UCSD-AML1 (cell line): Measurements from ENCODE around the gene C15orf61.

ENCODE experiments used
- DNase-seq: peaks from one replicate; lab custom pipeline; 2025; ENCODE audit not compliant: unreplicated experiment; lab: John Stamatoyannopoulos, UW

Gene C15orf61

GRCh38 chr15:67548862-67549651 lies 28.1 kb downstream of the C15orf61 start:
- no peak for DNase-seq

GRCh38 chr15:67549736-67550135 lies 28.8 kb downstream of the C15orf61 start:
- DNase-seq = no peak

DNA sequence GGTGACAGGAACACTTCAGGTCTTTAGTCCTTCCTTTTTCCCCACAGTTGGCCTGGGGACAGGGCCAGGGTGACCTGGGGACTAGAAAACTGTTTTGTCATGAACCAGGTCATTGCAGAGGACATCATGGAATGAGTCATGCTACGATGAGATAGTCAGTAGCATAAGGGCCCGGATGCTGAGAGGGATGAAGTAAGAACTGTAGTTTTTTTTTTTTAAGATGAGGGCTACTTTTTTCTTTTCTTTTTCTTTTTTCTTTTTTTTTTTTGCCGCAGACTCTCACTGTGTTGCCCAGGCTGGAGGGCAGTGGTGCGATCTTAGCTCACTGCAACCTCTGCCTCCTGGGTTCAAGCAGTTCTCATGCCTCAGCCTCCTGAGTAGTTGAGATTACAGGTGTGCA lies 29.6 kb downstream of the C15orf61 start:
- DNase-seq = no peak

DNA sequence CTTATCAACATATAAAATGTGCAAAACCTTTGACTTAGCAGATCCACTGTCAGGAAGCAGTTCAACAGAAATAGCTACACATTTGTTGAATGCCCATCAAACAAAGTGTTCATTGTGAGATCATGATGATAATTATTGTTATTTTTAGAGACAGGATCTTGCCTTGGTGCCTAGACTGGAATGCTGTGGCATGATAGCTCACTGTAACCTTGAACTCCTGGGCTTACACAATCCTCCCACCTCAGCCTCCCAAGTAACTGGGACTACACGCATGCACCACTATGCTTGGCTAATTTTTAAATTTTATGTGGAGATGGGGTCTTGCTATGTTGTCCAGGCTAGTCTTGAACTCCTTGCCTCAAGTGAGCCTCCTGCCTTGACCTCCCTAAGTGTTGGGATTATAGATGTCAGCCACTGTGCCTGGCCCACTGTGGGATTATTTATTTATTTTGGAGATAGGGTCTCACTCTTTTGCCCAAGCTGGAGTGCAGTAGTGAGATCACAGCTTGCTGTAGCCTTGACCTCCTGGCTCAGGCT lies 30.3 kb downstream of the C15orf61 start:
- no peak for DNase-seq

DNA sequence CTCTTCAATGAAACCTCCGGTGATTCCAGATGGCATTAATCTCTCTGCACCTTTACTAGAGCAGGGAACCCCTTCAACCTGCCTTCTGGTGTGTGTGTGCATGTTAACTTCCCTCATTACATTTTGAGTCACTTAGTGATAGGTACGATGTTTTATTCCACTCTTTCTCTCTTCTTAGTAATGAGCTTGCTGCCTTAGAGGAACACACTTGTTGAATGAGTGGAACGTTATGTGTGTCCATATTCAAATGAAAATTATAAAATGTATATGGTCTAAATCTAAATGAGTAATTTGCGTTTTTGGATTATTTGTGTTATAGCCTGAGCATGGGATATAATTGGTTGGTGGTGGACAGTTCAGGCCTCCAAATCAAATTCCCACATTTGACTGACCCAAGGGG lies 33.6 kb downstream of the C15orf61 start:
- DNase-seq = no peak

GRCh38 chr15:67556976-67557570 lies 36.1 kb downstream of the C15orf61 start:
- no peak for DNase-seq

DNA sequence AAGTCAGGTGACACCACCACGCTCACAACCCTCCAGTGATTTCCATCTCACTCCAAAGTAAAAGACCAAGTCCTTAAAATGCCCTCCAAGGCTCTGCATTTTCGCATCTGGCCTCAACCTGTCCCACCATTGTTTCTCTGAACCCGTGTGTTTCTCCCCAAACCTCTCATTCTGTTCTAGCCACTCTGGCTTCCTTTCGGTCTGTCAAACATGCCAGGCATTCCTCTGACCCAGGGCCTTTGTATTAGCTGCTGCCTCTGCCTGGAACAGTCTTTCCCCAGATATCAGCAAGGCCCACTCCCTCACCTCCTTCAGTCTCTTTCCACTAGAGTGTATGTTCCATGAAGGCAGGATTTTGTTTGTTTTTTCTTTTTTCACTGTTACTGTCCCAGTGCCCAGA lies 37.6 kb downstream of the C15orf61 start:
- DNase-seq = no peak

GRCh38 chr15:67559158-67559557 lies 38.2 kb downstream of the C15orf61 start:
- no peak for DNase-seq

- no peak for DNase-seq
Observed at GRCh38 chr15:67559576-67559975, 38.6 kb downstream of the C15orf61 start.

GRCh38 chr15:67560320-67560719 lies 39.4 kb downstream of the C15orf61 start:
- DNase-seq = no peak

- DNase-seq = no peak
Observed at GRCh38 chr15:67563092-67563491, 42.2 kb downstream of the C15orf61 start.

- DNase-seq = no peak
Observed at GRCh38 chr15:67564021-67564967, 43.4 kb downstream of the C15orf61 start.

DNA sequence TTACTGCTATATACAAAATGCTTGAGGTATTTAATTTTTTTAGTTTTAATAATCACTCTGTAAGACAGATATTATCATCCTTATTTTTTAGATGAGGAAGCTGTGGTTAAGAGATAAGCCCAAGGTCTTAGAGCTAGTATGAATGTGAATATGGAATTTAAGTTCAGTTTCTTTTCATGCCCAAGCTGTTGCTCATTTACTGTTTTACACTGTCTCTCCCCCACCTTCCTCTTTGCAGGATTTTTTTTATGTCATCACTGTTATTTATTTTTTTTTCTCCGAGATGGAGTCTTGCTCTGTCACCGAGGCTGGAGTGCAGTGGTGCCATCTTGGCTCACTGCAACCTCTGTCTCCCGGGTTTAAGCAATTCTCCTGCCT lies 44.0 kb downstream of the C15orf61 start:
- no peak for DNase-seq

DNA sequence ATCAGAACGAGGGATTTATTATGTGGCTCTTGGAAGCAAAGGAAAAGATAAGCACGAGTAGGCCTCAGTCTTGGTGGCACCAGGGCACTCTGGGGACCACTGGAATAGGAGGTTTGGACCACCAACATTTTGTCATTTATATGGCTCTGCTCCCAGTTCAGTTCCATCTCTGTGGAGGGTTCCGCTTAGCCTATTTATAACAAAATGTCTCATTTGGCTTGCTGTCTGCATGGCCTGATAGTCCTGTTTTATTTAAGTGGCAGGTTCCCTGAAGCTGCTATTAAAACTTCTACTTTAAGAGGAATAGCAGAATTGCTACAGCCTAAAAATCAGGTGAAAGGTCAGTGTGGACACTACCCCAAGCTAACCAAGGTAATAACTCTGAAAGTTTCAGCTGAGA lies 48.7 kb downstream of the C15orf61 start:
- DNase-seq = no peak

- no peak for DNase-seq
Observed at GRCh38 chr15:67570875-67571647, 50.1 kb downstream of the C15orf61 start.

DNA sequence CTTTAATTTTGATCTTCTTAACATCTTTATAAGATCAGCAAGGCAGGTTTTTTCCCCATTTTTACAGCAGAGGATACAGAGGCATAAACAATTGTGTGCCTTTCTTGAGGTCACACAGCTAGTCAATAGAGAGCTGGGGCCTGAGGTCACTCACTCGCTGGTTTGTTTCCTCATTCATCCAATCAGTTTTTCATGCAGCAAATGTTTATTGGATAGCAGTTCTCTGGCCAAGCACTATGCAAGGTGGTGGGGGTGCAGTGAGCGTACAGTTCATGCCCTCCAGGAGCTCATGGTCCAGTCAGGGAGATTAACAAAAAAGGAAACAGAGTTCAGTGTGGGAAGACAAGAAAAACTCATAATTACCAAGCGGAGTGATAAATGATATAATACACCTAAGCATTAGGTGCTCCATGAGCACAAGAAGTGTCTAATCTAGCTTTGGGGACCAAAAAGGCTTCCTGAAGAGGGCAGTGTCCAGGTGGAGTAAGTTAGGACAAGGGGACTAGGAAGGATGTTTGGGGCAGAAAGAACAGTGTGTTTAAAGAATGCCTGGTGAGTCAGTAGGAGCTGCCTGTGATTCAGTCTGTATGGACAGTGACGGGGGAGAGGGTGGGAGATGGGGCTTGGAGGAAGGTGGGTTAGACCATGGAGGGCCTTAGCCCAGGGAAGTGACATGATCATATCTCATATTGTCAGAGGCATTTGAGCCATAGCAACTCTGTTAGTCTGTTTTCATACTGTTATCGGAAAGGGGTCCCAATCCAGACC lies 50.9 kb downstream of the C15orf61 start:
- DNase-seq = no peak

DNA sequence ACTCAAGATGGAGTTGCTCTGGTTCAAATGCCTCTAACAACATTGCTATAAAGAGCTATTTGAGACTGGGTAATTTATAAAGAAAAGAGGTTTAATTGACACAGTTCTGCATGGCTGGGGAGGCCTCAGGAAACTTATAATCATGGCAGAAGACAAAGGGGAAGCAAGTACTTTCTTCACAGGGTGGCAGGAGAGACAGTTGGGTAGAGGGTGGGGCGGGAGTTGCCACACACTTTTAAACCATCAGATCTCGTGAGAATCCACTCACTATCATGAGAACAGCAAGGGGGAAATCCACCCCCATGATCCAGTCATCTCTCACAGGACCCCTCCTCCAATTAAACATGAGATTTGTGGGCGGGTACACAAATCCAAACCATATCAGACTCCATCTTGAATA lies 52.3 kb downstream of the C15orf61 start:
- no peak for DNase-seq

GRCh38 chr15:67575039-67575502 lies 54.1 kb downstream of the C15orf61 start:
- no peak for DNase-seq

DNA sequence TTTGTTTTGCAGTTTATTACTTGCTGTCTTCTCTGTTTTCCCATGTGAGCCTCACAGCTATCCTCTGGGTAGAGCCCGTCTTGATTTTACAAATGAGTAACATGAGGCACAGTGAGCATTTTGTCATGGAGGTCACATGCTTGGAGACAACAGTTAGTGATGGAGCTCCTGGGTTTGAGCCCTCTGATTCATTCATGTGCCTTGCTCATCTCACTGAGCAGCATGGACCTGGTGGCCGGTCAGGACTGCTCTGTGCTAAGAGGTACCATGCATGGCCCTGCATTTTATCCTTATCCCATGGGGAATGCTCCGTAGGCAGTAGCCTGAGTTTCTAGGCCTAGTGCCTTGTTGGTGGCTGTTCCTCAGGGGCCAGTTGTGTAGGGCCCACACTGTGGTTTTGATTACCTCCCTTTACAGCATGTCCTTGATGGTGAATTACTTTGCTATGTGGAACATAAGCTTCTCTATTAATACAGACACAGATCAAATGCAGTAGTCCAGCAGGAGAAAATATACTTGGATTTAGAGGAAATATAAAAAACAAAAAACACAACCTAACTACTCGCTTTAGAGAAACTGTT lies 57.2 kb downstream of the C15orf61 start:
- no peak for DNase-seq
